Measurements from ENCODE around the gene NDST4.
"Not testable (repeated sequence)": the region's sequence is repeated elsewhere in the genome, so short reads cannot be mapped to it uniquely, and the experiment has no call there.

- not testable (repeated sequence) for TF ChIP-seq ZNF274 (IDR thresholded peaks at IDR 0.05; ENCODE audit: low read depth, low read length); YY1 (IDR thresholded peaks at IDR 0.05; ENCODE audit: insufficient read depth, insufficient read length)
Measured at GRCh38 chr4:114980399-114980798, 133.0 kb downstream of the NDST4 start.
